H9 (cell line): ENCODE measurements around the gene CKM. TPM values are rescaled to one million over a fixed set of nuclear protein-coding genes. Genes with fewer than 3 reads are reported as not detected.

Experiments
- DNase-seq: peaks from one replicate; pipeline ENCODE4 v3.0.0-alpha.2; 2017
- H2AFZ ChIP-seq: one replicate; pipeline ENCODE4 v1.6.1; 2013; ENCODE audit warnings: mild to moderate bottlenecking, low read length, control low read depth, moderate library complexity
- H2AK5ac ChIP-seq: 2 replicates; pipeline ENCODE4 v1.6.1; 2013; ENCODE audit warnings: low read length, control low read depth, mixed read lengths; ENCODE audit not compliant: insufficient read length
- H2BK120ac ChIP-seq: one replicate; pipeline ENCODE4 v1.6.1; 2013; ENCODE audit warnings: low read depth, mild to moderate bottlenecking, low read length, control low read depth, inconsistent platforms; ENCODE audit not compliant: poor library complexity, severe bottlenecking
- H2BK12ac ChIP-seq: 2 replicates; pipeline ENCODE4 v1.6.1; 2013; ENCODE audit warnings: low read length, control low read depth, mixed read lengths, low read depth; ENCODE audit not compliant: insufficient read length
- H2BK15ac ChIP-seq: 2 replicates; pipeline ENCODE4 v1.6.1; 2013; ENCODE audit warnings: low read depth, low read length, control low read depth
- H2BK20ac ChIP-seq: one replicate; pipeline ENCODE4 v1.6.1; 2013; ENCODE audit warnings: low read depth, mild to moderate bottlenecking, low read length, control low read depth, inconsistent platforms; ENCODE audit not compliant: poor library complexity, severe bottlenecking
- H2BK5ac ChIP-seq: 2 replicates; pipeline ENCODE4 v1.6.1; 2013; ENCODE audit warnings: low read length, control low read depth, mixed read lengths; ENCODE audit not compliant: insufficient read length
- H3K14ac ChIP-seq: 2 replicates; pipeline ENCODE4 v1.6.1; 2013; ENCODE audit warnings: low read length, control low read depth; ENCODE audit not compliant: insufficient read depth
- H3K18ac ChIP-seq: 2 replicates; pipeline ENCODE4 v1.6.1; 2013; ENCODE audit warnings: low read depth, mild to moderate bottlenecking, mixed read lengths, low read length, control low read depth; ENCODE audit not compliant: insufficient read length
- H3K23ac ChIP-seq: 2 replicates; pipeline ENCODE4 v1.6.1; 2013; ENCODE audit warnings: low read length, control low read depth, mixed read lengths, low read depth; ENCODE audit not compliant: insufficient read length
- H3K23me2 ChIP-seq: 2 replicates; pipeline ENCODE4 v1.6.1; 2013; ENCODE audit warnings: low read depth, mild to moderate bottlenecking, mixed read lengths, low read length, control low read depth; ENCODE audit not compliant: insufficient read length, poor library complexity, severe bottlenecking
- H3K27ac ChIP-seq: 2 replicates; pipeline ENCODE4 v1.5.1; 2013; ENCODE audit warnings: low read length, control low read depth, mixed read lengths, low read depth; ENCODE audit not compliant: insufficient read length
- H3K27me3 ChIP-seq: 2 replicates; pipeline ENCODE4 v1.6.1; 2013; ENCODE audit warnings: low read length, control low read depth, inconsistent platforms; ENCODE audit not compliant: insufficient read depth
- H3K4ac ChIP-seq: 2 replicates; pipeline ENCODE4 v1.6.1; 2013; ENCODE audit warnings: low read depth, mild to moderate bottlenecking, control low read depth, inconsistent platforms, low read length, moderate library complexity
- H3K4me1 ChIP-seq: 2 replicates; pipeline ENCODE4 v1.6.1; 2013; ENCODE audit warnings: low read length, control low read depth, inconsistent platforms; ENCODE audit not compliant: insufficient read depth
- H3K4me2 ChIP-seq: 2 replicates; pipeline ENCODE4 v1.6.1; 2013; ENCODE audit warnings: low read length, control low read depth, mixed read lengths; ENCODE audit not compliant: insufficient read length, insufficient read depth
- H3K56ac ChIP-seq: 2 replicates; pipeline ENCODE4 v1.6.1; 2013; ENCODE audit warnings: low read depth, mild to moderate bottlenecking, mixed read lengths, low read length, control low read depth; ENCODE audit not compliant: insufficient read length
- H3K79me1 ChIP-seq: 2 replicates; pipeline ENCODE4 v1.6.1; 2013; ENCODE audit warnings: low read depth, mild to moderate bottlenecking, moderate library complexity, low read length, control low read depth, inconsistent platforms; ENCODE audit not compliant: insufficient read depth, poor library complexity, severe bottlenecking
- H3K79me2 ChIP-seq: 2 replicates; pipeline ENCODE4 v1.6.1; 2013; ENCODE audit warnings: low read length, control low read depth, inconsistent platforms; ENCODE audit not compliant: insufficient read depth
- H3K9ac ChIP-seq: 2 replicates; pipeline ENCODE4 v1.6.1; 2013; ENCODE audit warnings: low read length, control low read depth, mixed read lengths; ENCODE audit not compliant: insufficient read length; ENCODE audit errors: extremely low read depth
- H3K9me3 ChIP-seq: one replicate; pipeline ENCODE4 v1.6.1; 2013; ENCODE audit warnings: low read depth, low read length, inconsistent platforms; ENCODE audit not compliant: control insufficient read depth
- H3T11ph ChIP-seq: one replicate; pipeline ENCODE4 v1.6.1; 2013; ENCODE audit warnings: mild to moderate bottlenecking, low read length, control low read depth, inconsistent platforms
- H4K20me1 ChIP-seq: one replicate; pipeline ENCODE4 v1.6.1; 2013; ENCODE audit not compliant: control insufficient read depth, insufficient read length, insufficient read depth
- H4K5ac ChIP-seq: 2 replicates; pipeline ENCODE4 v1.6.1; 2013; ENCODE audit warnings: low read depth, mild to moderate bottlenecking, mixed read lengths, low read length, control low read depth; ENCODE audit not compliant: insufficient read length
- H4K8ac ChIP-seq: replicated peaks from 2 replicates; pipeline ENCODE4 v1.6.1; 2013; ENCODE audit warnings: low read length, control low read depth, mixed read lengths, low read depth; ENCODE audit not compliant: insufficient read length
- H4K91ac ChIP-seq: 2 replicates; pipeline ENCODE4 v1.6.1; 2013; ENCODE audit warnings: low read depth, mild to moderate bottlenecking, moderate library complexity, mixed read lengths, low read length, control low read depth; ENCODE audit not compliant: insufficient read length
- H3K27ac Mint-ChIP-seq, 3 experiments: 2 replicates in 2 of 3; 3 replicates in 1 of 3; pipeline ENCODE4 v1.8.0; 2020 to 2021; ENCODE audit warnings: mixed read lengths in 3 of 3, mild to moderate bottlenecking in 1 of 3, moderate library complexity in 1 of 3
- H3K27me3 Mint-ChIP-seq: 2 replicates; pipeline ENCODE4 v1.8.0; 2021; ENCODE audit warnings: low read depth, mild to moderate bottlenecking, moderate library complexity, mixed read lengths
- H3K36me3 Mint-ChIP-seq, 3 experiments: 2 replicates in 2 of 3; 3 replicates in 1 of 3; pipeline ENCODE4 v1.8.0; 2020 to 2021; ENCODE audit warnings: low read depth in 3 of 3, mixed read lengths in 3 of 3; ENCODE audit not compliant: insufficient read depth in 1 of 3
- H3K4me1 Mint-ChIP-seq, 2 experiments: 2 replicates each; pipeline ENCODE4 v1.8.0; 2020; ENCODE audit warnings: mixed read lengths in 2 of 2
- H3K4me3 Mint-ChIP-seq, 2 experiments: 2 replicates in 1 of 2; 3 replicates in 1 of 2; pipeline ENCODE4 v1.8.0; 2020 to 2021; ENCODE audit warnings: mild to moderate bottlenecking in 2 of 2, mixed read lengths in 2 of 2, moderate library complexity in 1 of 2
- H3K9me3 Mint-ChIP-seq, 2 experiments: 2 replicates in 1 of 2; 3 replicates in 1 of 2; pipeline ENCODE4 v1.8.0; 2020; ENCODE audit warnings: mild to moderate bottlenecking in 2 of 2, mixed read lengths in 2 of 2, moderate library complexity in 1 of 2
- WGBS: extraction: QIAGEN DNeasy Blood & Tissue Kit; methylation state at CpG from one replicate; pipeline ENCODE4 v1.1.7; 2013; ENCODE audit warnings: missing lambda C conversion rate, low lambda C conversion rate, mixed read lengths; ENCODE audit not compliant: insufficient read length; ENCODE audit errors: extremely low coverage; 5-methylcytosine and 5-hydroxymethylcytosine counted together
- total RNA-seq: library from RNA; stranded (reverse); gene quantifications from 2 replicates; pipeline ENCODE4 v1.2.1, GENCODE V29; 2021
- TF ChIP-seq, protein P1 (sequence below): fragments of 200-600 bp; sonication (generic); conservative IDR thresholded peaks from 3 replicates; pipeline ENCODE4 v1.8.0; 2021; ENCODE audit warnings: antibody characterized with exemption, mild to moderate bottlenecking

Gene CKM
- total RNA-seq, 1 experiment from 2014 or later = not detected

DNA sequence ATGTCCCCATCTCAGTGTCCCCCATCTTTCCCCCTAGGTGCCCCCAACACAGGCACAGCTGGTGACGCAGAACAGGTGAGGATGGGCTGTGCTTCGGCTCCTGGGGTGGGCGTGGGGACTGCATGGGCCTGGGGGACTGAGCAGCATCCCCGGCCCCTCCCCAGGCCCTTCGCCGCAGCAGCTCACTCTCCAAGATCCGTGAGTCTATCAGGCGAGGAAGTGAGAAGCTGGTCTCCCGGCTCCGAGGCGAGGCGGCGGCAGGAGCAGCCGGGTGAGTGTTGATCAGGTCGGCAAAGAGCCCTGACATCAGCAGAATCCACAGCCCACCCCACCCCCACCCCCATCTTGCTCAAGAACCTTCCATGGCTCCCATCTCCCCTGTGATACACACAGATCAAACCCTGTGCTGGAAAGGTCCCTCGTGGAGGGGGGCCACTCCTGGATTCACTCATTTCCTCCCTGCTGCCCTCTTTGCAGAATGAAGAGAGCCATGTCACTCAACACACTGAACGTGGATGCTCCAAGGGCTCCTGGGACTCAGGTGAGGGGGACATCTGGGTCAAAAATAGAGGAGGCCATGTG, 27.9 kb upstream of the CKM start:
- H3K4me1 Mint-ChIP-seq = peaks cover 8 to 17% of the 10 kb centered on the region in 2 experiments; a peak in 3 of 4 replicates
- H4K91ac ChIP-seq = no peak overlapping the region
- H2AK5ac ChIP-seq = no peak overlapping the region
- no peak overlapping the region for H3K9ac ChIP-seq
- peaks cover 29 to 65% (median 60%) of the 10 kb centered on the region in 3 experiments; a peak in 6 of 7 replicates for H3K36me3 Mint-ChIP-seq
- no peak overlapping the region for H3K27ac ChIP-seq
- H4K5ac ChIP-seq = no peak overlapping the region
- H3K4me2 ChIP-seq = no peak overlapping the region
- TF ChIP-seq, protein P1, sequence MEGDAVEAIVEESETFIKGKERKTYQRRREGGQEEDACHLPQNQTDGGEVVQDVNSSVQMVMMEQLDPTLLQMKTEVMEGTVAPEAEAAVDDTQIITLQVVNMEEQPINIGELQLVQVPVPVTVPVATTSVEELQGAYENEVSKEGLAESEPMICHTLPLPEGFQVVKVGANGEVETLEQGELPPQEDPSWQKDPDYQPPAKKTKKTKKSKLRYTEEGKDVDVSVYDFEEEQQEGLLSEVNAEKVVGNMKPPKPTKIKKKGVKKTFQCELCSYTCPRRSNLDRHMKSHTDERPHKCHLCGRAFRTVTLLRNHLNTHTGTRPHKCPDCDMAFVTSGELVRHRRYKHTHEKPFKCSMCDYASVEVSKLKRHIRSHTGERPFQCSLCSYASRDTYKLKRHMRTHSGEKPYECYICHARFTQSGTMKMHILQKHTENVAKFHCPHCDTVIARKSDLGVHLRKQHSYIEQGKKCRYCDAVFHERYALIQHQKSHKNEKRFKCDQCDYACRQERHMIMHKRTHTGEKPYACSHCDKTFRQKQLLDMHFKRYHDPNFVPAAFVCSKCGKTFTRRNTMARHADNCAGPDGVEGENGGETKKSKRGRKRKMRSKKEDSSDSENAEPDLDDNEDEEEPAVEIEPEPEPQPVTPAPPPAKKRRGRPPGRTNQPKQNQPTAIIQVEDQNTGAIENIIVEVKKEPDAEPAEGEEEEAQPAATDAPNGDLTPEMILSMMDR = no peak
- H3K4me3 Mint-ChIP-seq = no peak overlapping the region
- H3K27me3 Mint-ChIP-seq = peaks cover 2% of the 10 kb centered on the region; the same call in 1 of the 2 replicates
- H3K4me1 ChIP-seq = no peaks in the 10 kb centered on the region
- no peaks in the 10 kb centered on the region for H3K9me3 Mint-ChIP-seq
- H3K56ac ChIP-seq = no peak overlapping the region
- no peak overlapping the region for H2BK120ac ChIP-seq
- no peak overlapping the region for H3T11ph ChIP-seq
- peaks cover 2% of the 10 kb centered on the region for H4K20me1 ChIP-seq
- H3K9me3 ChIP-seq = no peaks in the 10 kb centered on the region
- no peak overlapping the region for H4K8ac ChIP-seq
- H3K18ac ChIP-seq = no peak overlapping the region
- no CpG with 5 or more reads among the region's 17 CpGs for WGBS
- no peak overlapping the region for H2BK12ac ChIP-seq
- peak overlapping the region in 1 of 3 experiments; percentile 16; a peak in 2 of 7 replicates for H3K27ac Mint-ChIP-seq
- no peaks in the 10 kb centered on the region for H3K27me3 ChIP-seq
- DNase-seq = no peak
- no peaks in the 10 kb centered on the region for H3K79me1 ChIP-seq
- no peak overlapping the region for H3K4ac ChIP-seq
- no peaks in the 10 kb centered on the region for H3K23me2 ChIP-seq
- H2BK15ac ChIP-seq = no peak overlapping the region
- no peak overlapping the region for H3K14ac ChIP-seq
- H3K79me2 ChIP-seq = no peaks in the 10 kb centered on the region
- no peak overlapping the region for H2BK20ac ChIP-seq
- H2AFZ ChIP-seq = no peak overlapping the region
- no peak overlapping the region for H3K23ac ChIP-seq
- H2BK5ac ChIP-seq = no peak overlapping the region
